ENCODE data around the gene UST. TPM values are rescaled to one million over a fixed set of nuclear protein-coding genes. Genes with fewer than 3 reads are reported as not detected.

The UST gene
- polyA plus RNA-seq, 1 experiment = 21.4 TPM

DNA sequence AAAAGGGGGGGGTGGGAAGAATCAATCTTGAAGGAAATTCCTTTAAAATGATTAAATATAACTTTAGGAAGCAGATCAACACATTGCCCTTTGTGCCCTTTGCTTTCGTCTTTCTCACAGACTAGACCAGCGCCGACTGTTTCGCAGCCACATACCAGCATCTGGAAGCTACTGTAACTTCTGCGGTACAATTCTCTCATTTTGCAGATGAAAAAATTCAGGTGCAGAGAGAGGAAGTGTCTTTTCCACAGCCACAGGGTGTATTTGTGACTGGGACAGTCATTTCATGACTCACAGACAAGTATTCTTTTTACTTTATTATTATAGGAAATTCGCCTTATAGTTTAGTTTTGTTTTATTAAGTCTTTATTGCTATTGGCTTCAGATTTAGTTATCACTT lies 84.2 kb downstream of the UST start:
- TF ChIP-seq, protein P1, sequence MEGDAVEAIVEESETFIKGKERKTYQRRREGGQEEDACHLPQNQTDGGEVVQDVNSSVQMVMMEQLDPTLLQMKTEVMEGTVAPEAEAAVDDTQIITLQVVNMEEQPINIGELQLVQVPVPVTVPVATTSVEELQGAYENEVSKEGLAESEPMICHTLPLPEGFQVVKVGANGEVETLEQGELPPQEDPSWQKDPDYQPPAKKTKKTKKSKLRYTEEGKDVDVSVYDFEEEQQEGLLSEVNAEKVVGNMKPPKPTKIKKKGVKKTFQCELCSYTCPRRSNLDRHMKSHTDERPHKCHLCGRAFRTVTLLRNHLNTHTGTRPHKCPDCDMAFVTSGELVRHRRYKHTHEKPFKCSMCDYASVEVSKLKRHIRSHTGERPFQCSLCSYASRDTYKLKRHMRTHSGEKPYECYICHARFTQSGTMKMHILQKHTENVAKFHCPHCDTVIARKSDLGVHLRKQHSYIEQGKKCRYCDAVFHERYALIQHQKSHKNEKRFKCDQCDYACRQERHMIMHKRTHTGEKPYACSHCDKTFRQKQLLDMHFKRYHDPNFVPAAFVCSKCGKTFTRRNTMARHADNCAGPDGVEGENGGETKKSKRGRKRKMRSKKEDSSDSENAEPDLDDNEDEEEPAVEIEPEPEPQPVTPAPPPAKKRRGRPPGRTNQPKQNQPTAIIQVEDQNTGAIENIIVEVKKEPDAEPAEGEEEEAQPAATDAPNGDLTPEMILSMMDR (IDR thresholded peaks at IDR 0.05; ENCODE audit: low read depth, low read length) = no peak
- CTCF ChIA-PET = no interaction called here
- no peak overlapping the region for H3K4me3 ChIP-seq (ENCODE audit: low read depth, low read length)

DNA sequence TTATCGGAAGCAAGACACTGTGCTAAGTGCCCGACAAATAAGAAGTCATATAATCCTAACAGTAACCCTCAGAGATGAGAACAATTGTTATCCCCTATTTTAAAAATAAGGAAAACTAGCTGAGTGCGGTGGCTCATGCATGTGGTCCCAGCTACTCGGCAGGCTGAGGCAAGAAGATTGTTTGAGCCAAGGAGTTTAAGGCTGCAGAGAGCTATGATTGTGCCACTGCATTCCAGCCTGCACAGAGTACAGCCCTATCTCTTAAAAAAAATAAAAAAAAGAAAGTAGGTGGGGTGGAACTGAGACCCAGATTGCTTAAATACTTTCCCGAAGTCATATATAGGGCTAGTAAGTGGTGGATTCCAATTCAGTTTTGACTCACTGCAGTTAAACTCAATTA lies 84.7 kb downstream of the UST start:
- TF ChIP-seq, protein P1 (IDR thresholded peaks at IDR 0.05; ENCODE audit: low read depth, low read length) = no peak
- Histone ChIP-seq H3K27me3 (ENCODE audit: control insufficient read depth, insufficient read depth, low read length) (no peaks in the 10 kb centered on the region), H3K4me3 (ENCODE audit: low read depth, low read length) (no peak overlapping the region), H3K27ac (ENCODE audit: low read depth, low read length) (no peak overlapping the region), H3K9me3 (ENCODE audit: control insufficient read depth, insufficient read depth, low read length) (no peaks in the 10 kb centered on the region)
- no peak for DNase-seq (ENCODE audit: low read depth, low spot score)
- ChIA-PET POLR2A (interaction anchor here (0.5 kb wide), 1 partner anchor 360 kb away, joined by 12 read pairs; no protein-coding TSS in a partner anchor), CTCF (no interaction called here)

More for the DNA sequence above, 84.2 kb downstream of the UST start:
- no peak for DNase-seq (ENCODE audit: low read depth, low spot score)
- H3K27ac ChIP-seq (ENCODE audit: low read depth, low read length) = no peak overlapping the region
- no peaks in the 10 kb centered on the region for H3K27me3 ChIP-seq (ENCODE audit: control insufficient read depth, insufficient read depth, low read length)
- POLR2A ChIA-PET = interaction anchor here (0.5 kb wide), 1 partner anchor 359 kb away, joined by 12 read pairs; no protein-coding TSS in a partner anchor
- H3K9me3 ChIP-seq (ENCODE audit: control insufficient read depth, insufficient read depth, low read length) = no peaks in the 10 kb centered on the region

DNA sequence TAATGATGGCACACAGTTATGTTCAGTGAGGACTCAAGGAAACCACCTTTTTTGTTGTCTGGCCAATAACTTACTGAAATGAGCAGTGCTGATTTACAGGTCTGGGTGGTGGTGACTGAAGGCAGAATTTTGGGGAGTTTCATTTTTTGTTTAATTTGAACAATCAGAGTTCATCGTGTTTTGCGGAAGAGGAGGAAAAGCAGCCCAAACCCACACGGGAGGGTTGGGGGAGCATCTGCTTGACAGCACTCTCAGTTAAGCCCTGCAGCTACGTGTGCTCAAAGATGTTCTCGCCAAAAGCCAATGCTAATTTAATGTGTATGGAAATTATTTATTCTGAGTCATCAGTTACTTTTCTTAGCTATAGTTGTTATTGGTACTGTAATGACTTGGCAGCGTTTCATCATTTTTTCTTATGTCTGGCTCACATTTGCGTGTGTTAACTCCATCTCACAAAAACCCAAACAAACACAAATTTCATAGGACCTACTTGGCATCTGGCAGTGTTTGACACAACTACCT lies 89.2 kb downstream of the UST start:
- DNase-seq (ENCODE audit: low read depth, low spot score) = peak; percentile 83

DNA sequence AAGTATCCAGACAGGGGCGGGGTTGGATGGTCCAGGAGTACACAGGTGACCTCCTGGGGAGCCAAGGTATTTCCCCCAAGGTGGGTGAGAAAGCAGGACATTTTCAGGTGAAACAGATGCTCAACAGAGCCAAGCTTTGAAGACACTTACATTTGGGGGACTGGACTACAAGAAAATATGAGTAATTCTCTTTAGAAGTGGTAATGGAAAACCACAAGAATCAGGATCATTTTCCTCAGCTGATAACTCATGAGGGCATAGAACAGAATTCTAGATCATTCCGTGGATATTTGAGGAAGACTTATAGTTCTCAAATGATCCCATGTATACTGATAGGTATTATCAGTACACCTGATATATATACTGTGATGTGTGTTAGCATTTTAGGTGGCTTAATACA lies 89.9 kb downstream of the UST start:
- no peak overlapping the region for H3K4me3 ChIP-seq (ENCODE audit: low read depth, low read length)
- CTCF ChIA-PET = no interaction called here
- H3K27ac ChIP-seq (ENCODE audit: low read depth, low read length) = no peak overlapping the region
- H3K9me3 ChIP-seq (ENCODE audit: control insufficient read depth, insufficient read depth, low read length) = no peaks in the 10 kb centered on the region
- no peaks in the 10 kb centered on the region for H3K27me3 ChIP-seq (ENCODE audit: control insufficient read depth, insufficient read depth, low read length)
- TF ChIP-seq, protein P1 (IDR thresholded peaks at IDR 0.05; ENCODE audit: low read depth, low read length) = no peak
- no peak for DNase-seq (ENCODE audit: low read depth, low spot score)
- POLR2A ChIA-PET = no interaction called here

More for the DNA sequence above, 89.2 kb downstream of the UST start:
- POLR2A ChIA-PET = no interaction called here
- Histone ChIP-seq H3K27ac (ENCODE audit: low read depth, low read length) (no peak overlapping the region), H3K27me3 (ENCODE audit: control insufficient read depth, insufficient read depth, low read length) (no peaks in the 10 kb centered on the region), H3K4me3 (ENCODE audit: low read depth, low read length) (no peak overlapping the region), H3K9me3 (ENCODE audit: control insufficient read depth, insufficient read depth, low read length) (no peaks in the 10 kb centered on the region)
- TF ChIP-seq, protein P1 (IDR thresholded peaks at IDR 0.05; ENCODE audit: low read depth, low read length) = no peak
- CTCF ChIA-PET = no interaction called here

DNA sequence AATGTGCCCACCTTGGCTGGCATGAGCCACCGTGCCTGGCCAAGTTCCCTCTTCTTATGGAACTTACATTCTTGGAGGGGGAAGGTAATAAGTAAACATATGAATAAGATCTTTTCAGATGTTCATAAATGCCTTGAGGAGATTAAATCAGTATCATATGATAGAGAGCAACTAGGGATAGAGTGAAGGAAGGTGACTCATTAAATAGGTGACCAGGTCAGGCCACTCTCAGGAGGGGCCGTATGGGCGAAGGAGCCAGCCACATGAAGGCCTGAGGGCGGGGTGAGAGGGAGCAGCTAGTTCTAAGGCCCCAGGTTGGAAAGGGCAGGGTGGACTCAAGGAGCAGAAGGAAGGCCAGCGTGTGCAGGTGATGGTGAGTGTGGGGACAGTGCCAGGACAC lies 91.1 kb downstream of the UST start:
- Histone ChIP-seq H3K27me3 (ENCODE audit: control insufficient read depth, insufficient read depth, low read length) (no peaks in the 10 kb centered on the region), H3K4me3 (ENCODE audit: low read depth, low read length) (no peak overlapping the region), H3K9me3 (ENCODE audit: control insufficient read depth, insufficient read depth, low read length) (no peaks in the 10 kb centered on the region), H3K27ac (ENCODE audit: low read depth, low read length) (no peak overlapping the region)
- TF ChIP-seq, protein P1 (IDR thresholded peaks at IDR 0.05; ENCODE audit: low read depth, low read length) = no peak
- CTCF ChIA-PET = no interaction called here
- DNase-seq (ENCODE audit: low read depth, low spot score) = no peak
- POLR2A ChIA-PET = no interaction called here

Data from AG04450 (cell line).